Measurements from ENCODE around the gene VAMP8. TPM values are rescaled to one million over a fixed set of nuclear protein-coding genes. Genes with fewer than 3 reads are reported as not detected.

VAMP8 gene
- total RNA-seq: 86.5 and 152 TPM in 2 replicates

DNA sequence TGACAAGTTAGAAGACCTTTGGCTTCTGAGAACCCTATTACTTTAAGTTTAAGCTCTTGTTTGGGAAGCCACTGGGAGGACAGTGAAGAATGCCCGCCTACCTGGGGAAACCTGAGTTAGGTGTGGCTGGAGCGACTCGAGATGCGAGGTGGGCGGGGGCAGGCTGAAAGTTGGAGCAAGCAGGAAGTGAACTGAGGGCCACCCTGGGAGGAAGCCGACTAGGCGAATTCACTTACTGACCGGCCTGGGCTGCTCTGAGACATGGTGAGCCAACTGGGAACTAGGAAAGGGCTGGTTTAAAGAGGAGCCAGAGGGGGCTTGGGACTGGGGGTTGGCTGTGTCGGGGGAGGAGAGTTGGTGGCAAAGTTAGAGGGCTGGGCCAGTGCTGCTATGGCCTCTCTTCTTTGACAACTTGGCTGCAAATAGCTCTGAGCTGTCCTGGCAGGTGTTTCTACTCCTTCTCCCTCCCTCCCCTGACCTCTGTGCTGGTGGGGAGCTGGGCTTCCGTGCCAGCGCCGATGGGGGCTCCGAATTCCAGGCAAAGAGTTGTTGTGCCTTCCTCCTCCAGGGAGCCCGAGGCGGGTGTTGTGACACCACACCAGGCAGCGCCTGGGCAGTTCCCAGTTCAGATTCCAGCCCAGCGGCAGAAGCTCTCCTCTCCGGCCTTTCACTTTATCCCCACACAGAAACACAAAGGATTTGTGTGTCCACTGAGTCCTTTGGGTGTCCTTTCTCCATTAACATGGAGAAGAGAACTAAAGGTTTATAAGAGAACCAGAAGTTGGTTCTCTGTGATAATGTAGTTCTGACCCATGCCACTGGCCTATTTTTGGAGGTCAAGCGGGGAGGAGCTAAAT is at the start of gene VAMP8:
VAMP8 (plus strand) TSS at position 201 of the 857 bp plus-strand sequence; CDS start at position 262, 61 bp downstream.
- no peak for DNase-seq (ENCODE audit: low read depth)
- peak within 1 kb of the TSS; percentile 81 for H3K4me3 ChIP-seq (ENCODE audit: low read depth, low read length)
- TF ChIP-seq, protein P1, sequence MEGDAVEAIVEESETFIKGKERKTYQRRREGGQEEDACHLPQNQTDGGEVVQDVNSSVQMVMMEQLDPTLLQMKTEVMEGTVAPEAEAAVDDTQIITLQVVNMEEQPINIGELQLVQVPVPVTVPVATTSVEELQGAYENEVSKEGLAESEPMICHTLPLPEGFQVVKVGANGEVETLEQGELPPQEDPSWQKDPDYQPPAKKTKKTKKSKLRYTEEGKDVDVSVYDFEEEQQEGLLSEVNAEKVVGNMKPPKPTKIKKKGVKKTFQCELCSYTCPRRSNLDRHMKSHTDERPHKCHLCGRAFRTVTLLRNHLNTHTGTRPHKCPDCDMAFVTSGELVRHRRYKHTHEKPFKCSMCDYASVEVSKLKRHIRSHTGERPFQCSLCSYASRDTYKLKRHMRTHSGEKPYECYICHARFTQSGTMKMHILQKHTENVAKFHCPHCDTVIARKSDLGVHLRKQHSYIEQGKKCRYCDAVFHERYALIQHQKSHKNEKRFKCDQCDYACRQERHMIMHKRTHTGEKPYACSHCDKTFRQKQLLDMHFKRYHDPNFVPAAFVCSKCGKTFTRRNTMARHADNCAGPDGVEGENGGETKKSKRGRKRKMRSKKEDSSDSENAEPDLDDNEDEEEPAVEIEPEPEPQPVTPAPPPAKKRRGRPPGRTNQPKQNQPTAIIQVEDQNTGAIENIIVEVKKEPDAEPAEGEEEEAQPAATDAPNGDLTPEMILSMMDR (conservative IDR thresholded peaks at IDR 0.05; ENCODE audit: low read depth, low read length): no peak

DNA sequence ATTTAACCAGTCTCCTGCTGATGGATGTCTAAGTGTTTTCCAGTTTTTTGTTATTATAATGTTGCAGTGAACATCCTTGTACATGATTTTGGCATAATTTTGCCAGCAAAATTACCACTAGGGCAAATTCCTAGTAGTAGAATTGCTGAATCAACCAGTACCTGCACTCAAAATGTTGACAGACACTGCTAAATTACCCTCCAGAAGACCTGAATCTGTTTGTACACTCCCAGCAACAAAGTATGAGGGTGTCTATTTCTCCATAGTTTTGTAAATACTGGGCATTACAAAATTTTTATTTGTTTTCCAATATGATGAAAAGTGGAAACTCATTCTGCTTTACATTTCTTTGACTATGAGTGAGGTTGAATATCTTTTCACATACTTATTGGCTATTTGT is 49.6 kb upstream of the VAMP8 start:
- DNase-seq (ENCODE audit: low read depth): no peak
- no peak overlapping the region for H3K4me3 ChIP-seq (ENCODE audit: low read depth, low read length)
- TF ChIP-seq, protein P1 (conservative IDR thresholded peaks at IDR 0.05; ENCODE audit: low read depth, low read length): no peak

DNA sequence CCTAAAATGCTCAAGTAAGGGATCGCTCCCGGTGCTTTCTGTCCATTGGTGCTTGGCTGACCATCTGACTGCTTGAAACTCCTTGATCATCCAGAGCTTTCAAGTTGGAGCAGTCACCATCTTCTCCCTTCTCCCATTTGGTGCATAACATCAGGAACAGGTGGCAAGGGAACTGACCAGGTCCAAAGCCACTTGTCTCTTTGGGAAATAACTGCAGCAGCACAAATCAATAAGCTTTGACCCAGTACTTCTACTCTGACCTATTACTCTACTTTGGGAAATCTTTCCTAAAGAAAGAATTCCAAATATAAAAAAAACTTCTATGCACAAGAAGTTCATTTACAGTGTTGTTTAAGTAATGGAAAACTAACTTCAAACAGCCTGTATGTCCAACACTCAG is 49.0 kb upstream of the VAMP8 start:
- TF ChIP-seq, protein P1 (conservative IDR thresholded peaks at IDR 0.05; ENCODE audit: low read depth, low read length): no peak
- no peak overlapping the region for H3K4me3 ChIP-seq (ENCODE audit: low read depth, low read length)
- DNase-seq (ENCODE audit: low read depth): no peak

DNA sequence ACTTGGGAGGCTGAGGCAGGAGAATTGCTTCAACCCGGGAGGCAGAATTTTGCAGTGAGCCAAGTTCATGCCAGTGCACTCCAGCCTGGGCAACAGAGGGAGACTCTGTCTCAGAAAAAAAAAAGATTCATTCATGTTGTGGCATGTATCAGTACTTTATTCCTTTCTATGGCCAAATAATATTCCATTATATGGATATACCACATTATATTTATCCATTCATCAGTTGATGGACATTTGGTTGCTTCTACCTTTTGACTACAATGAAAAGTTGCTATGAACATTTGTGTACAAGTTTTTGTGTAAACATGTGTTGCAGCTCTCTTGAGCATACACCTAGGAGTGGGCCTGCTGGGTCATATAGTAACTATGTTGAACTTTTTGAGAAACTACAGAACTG is 47.6 kb upstream of the VAMP8 start:
- TF ChIP-seq, protein P1 (conservative IDR thresholded peaks at IDR 0.05; ENCODE audit: low read depth, low read length): no peak
- no peak for DNase-seq (ENCODE audit: low read depth)
- no peak overlapping the region for H3K4me3 ChIP-seq (ENCODE audit: low read depth, low read length)

DNA sequence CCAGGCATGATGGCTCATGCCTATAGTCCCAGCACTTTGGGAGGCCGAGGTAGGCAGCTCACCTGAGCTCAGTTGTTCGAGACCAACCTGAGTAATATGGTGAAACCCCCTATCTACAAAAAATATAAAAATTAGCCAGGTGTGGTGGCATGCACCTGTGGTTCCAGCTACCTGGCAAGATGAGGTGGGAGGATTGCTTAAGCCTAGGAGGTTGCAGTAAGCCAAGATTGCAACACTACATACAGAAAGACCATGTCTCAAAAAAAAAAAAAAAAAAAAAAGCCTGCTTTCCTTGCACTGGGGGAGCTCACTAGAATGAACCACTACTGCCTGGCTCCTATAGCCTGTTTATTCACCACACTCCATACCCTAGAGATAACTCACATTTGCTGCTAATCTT is 45.8 kb upstream of the VAMP8 start:
- TF ChIP-seq, protein P1 (conservative IDR thresholded peaks at IDR 0.05; ENCODE audit: low read depth, low read length): no peak
- no peak for DNase-seq (ENCODE audit: low read depth)
- no peak overlapping the region for H3K4me3 ChIP-seq (ENCODE audit: low read depth, low read length)

DNA sequence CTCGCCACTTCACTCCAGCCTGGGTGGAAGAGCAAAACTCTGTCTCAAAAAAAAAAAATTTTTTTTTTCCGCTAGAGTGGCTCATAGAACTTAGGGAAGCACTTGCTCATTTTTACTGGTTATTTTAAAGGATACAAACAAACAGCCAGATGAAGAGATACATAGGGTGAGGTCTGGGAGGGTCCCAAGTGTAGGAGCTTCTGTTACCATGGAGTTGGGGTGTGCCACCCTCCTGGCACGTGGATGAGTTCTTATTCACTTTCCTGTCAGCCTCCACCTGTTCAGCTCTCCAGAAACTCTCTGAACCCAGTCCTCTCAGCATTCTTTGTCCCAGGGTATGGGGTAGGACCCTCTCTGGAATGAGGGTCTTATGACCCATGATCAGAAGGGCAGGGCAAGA is 43.3 kb upstream of the VAMP8 start:
- TF ChIP-seq, protein P1 (conservative IDR thresholded peaks at IDR 0.05; ENCODE audit: low read depth, low read length): no peak
- H3K4me3 ChIP-seq (ENCODE audit: low read depth, low read length): no peak overlapping the region

DNA sequence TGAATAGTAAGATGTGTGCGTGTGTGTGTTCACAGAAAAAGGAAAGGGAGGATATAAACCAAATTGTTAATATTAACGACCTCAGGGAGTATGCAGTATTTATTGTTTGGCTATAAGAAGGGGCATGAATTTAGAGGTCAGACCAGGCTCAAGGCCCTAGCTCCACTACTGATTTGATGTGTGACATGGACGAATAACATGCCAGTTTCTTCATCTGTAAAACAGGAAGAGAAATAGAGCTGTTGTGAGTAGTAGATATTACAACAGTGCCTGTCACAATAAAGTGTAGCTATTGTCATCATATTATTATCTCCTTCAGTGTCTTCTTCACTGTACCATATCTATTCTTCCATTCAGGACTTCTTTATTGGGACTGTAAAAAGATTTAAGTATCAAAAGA is 42.5 kb upstream of the VAMP8 start:
- TF ChIP-seq, protein P1 (conservative IDR thresholded peaks at IDR 0.05; ENCODE audit: low read depth, low read length): no peak
- no peak for DNase-seq (ENCODE audit: low read depth)

More for the DNA sequence above, 43.3 kb upstream of the VAMP8 start:
- DNase-seq (ENCODE audit: low read depth): no peak

More for the DNA sequence above, 42.5 kb upstream of the VAMP8 start:
- no peak overlapping the region for H3K4me3 ChIP-seq (ENCODE audit: low read depth, low read length)
